ENCODE data around the gene COBL. TPM values are rescaled to one million over a fixed set of nuclear protein-coding genes. Genes with fewer than 3 reads are reported as not detected.

Gene COBL
- total RNA-seq, 2 donors from 2014 or later, result 27.5 to 28.3 TPM

DNA sequence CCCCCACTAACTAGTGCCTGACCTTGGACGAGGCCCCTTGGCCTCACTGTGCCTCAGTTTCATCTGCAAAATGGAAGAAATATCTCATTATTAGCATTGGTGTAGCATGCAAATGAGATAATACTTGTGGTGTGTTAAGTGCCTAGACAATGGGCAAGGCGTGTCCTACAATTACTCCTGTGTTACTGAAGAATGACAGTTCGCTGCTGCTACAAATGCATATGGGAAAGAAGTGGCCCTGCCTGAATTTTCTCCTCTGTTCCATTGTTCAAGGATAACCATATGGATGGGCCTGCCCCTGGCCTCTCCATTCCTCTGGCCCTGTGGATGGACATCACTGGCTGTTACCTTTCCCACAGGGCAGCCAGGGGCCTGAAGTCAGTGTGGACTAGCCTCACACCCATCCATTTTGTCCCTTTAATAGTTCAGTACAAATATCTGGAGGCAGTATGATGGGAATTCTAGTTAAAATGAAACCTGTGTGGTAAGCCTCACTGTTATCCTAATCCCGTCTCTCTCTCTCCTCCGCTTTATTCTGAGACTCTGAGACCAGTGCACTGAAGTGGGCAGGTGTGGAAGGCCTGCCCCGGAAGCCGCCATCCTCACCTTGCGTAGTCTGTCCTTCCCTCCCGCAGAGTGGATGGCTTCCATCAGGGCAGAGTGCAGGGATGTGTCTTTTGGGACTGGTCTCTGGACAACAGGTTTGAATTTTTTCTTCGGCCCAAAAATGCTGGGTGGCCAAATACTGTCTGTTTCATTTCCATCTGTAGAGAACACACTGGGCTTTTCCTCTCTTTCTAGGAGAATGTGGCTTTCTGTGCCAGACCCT is 289.3 kb downstream of the COBL start:
- TF ChIP-seq, protein P1, sequence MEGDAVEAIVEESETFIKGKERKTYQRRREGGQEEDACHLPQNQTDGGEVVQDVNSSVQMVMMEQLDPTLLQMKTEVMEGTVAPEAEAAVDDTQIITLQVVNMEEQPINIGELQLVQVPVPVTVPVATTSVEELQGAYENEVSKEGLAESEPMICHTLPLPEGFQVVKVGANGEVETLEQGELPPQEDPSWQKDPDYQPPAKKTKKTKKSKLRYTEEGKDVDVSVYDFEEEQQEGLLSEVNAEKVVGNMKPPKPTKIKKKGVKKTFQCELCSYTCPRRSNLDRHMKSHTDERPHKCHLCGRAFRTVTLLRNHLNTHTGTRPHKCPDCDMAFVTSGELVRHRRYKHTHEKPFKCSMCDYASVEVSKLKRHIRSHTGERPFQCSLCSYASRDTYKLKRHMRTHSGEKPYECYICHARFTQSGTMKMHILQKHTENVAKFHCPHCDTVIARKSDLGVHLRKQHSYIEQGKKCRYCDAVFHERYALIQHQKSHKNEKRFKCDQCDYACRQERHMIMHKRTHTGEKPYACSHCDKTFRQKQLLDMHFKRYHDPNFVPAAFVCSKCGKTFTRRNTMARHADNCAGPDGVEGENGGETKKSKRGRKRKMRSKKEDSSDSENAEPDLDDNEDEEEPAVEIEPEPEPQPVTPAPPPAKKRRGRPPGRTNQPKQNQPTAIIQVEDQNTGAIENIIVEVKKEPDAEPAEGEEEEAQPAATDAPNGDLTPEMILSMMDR (conservative IDR thresholded peaks at IDR 0.05), result no peak
- H3K9ac ChIP-seq (ENCODE audit: extremely low read depth, low read length, poor library complexity, severe bottlenecking), result no peak overlapping the region
- H3K27me3 Mint-ChIP-seq (ENCODE audit: insufficient read depth), result no peaks in the 10 kb centered on the region
- no peaks in the 10 kb centered on the region for H3K27me3 ChIP-seq (ENCODE audit: control insufficient read depth, insufficient read depth, low read length, poor library complexity, severe bottlenecking)
- WGBS, 2 experiments (ENCODE audit: insufficient coverage in 1 of 2, insufficient read length in 1 of 2), result 94 to 100% methylated on average over 5 to 10 of the region's 10 CpGs
- H3K4me3 Mint-ChIP-seq, result no peak overlapping the region
- peaks cover 24% of the 10 kb centered on the region for H3K36me3 Mint-ChIP-seq (ENCODE audit: low read depth)
- no peaks in the 10 kb centered on the region for H3K9me3 ChIP-seq (ENCODE audit: control insufficient read depth, low read length)
- no peaks in the 10 kb centered on the region for H3K9me3 Mint-ChIP-seq
- H3K4me1 Mint-ChIP-seq, result no peaks in the 10 kb centered on the region
- no peaks in the 10 kb centered on the region for H3K4me1 ChIP-seq (ENCODE audit: control insufficient read depth, insufficient read depth, low read length)
- no peak overlapping the region for H3K27ac ChIP-seq (ENCODE audit: low read depth, low read length)
- no peak overlapping the region for H3K4me3 ChIP-seq (ENCODE audit: low read length)
- H3K27ac Mint-ChIP-seq, result no peak overlapping the region
- peaks cover 10% of the 10 kb centered on the region for H3K36me3 ChIP-seq (ENCODE audit: control insufficient read depth, insufficient read depth, low read length)
- no peak for DNase-seq

DNA sequence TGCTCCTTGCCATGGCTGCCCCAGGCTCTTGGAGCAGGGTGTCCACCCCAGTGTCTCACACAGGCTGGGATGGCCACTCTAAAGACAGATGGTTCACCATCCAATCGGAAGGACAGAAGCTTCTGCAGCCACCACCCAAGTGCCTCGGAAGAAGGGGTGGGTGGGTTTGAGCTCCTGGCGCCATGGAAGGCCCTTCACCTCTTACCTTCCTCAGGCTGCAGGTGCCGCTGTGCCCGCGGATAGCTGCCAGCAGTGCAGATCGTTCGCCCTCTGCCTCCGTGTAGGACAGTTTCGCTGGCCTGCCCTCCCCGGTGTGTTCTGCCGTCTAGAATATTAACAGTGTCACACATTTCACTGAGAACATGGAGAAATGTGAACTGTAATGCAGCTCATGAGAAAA is 290.3 kb downstream of the COBL start:
- WGBS, 2 experiments (ENCODE audit: insufficient coverage in 1 of 2, insufficient read length in 1 of 2), result 76 to 94% methylated on average over 3 to 12 of the region's 12 CpGs
- DNase-seq, result no peak
- TF ChIP-seq, protein P1 (conservative IDR thresholded peaks at IDR 0.05), result no peak

DNA sequence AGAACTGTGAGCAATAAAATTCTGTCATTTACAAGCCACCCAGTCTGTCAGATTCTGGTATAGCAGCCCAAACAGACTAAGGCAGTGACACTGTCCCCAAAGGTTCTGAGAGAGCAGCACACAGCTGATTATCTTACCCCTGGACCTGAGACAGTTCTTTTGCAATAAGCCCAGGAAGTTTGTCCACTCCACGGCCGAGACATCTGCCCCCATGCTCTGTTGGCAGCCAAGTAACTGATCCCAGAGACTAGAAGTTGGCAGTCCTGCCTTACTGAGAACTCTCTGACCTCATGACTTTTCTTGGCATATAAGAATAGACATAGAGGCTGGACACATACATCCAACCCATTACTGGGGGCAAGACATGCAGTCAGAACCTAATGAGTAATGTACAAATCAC is 290.9 kb downstream of the COBL start:
- H3K9ac ChIP-seq (ENCODE audit: extremely low read depth, low read length, poor library complexity, severe bottlenecking), result no peak overlapping the region
- H3K9me3 ChIP-seq (ENCODE audit: control insufficient read depth, low read length), result no peaks in the 10 kb centered on the region
- H3K4me3 ChIP-seq (ENCODE audit: low read length), result no peak overlapping the region
- H3K36me3 Mint-ChIP-seq (ENCODE audit: low read depth), result peaks cover 24% of the 10 kb centered on the region
- no peak overlapping the region for H3K27ac ChIP-seq (ENCODE audit: low read depth, low read length)
- TF ChIP-seq, protein P1 (conservative IDR thresholded peaks at IDR 0.05), result no peak
- H3K36me3 ChIP-seq (ENCODE audit: control insufficient read depth, insufficient read depth, low read length), result peaks cover 10% of the 10 kb centered on the region
- no peaks in the 10 kb centered on the region for H3K27me3 ChIP-seq (ENCODE audit: control insufficient read depth, insufficient read depth, low read length, poor library complexity, severe bottlenecking)
- H3K9me3 Mint-ChIP-seq, result no peaks in the 10 kb centered on the region
- peak; percentile 25 for DNase-seq
- H3K4me3 Mint-ChIP-seq, result no peak overlapping the region
- H3K4me1 Mint-ChIP-seq, result no peaks in the 10 kb centered on the region
- H3K27me3 Mint-ChIP-seq (ENCODE audit: insufficient read depth), result no peaks in the 10 kb centered on the region
- no peaks in the 10 kb centered on the region for H3K4me1 ChIP-seq (ENCODE audit: control insufficient read depth, insufficient read depth, low read length)
- H3K27ac Mint-ChIP-seq, result no peak overlapping the region
- 93 to 100% methylated on average over 2 of the region's 2 CpGs for WGBS, 2 experiments (ENCODE audit: insufficient coverage in 1 of 2, insufficient read length in 1 of 2)

More for the DNA sequence above, 290.3 kb downstream of the COBL start:
- H3K36me3 ChIP-seq (ENCODE audit: control insufficient read depth, insufficient read depth, low read length), result peaks cover 10% of the 10 kb centered on the region
- no peak overlapping the region for H3K4me3 ChIP-seq (ENCODE audit: low read length)
- no peaks in the 10 kb centered on the region for H3K4me1 ChIP-seq (ENCODE audit: control insufficient read depth, insufficient read depth, low read length)
- no peaks in the 10 kb centered on the region for H3K27me3 ChIP-seq (ENCODE audit: control insufficient read depth, insufficient read depth, low read length, poor library complexity, severe bottlenecking)
- no peaks in the 10 kb centered on the region for H3K9me3 Mint-ChIP-seq
- H3K4me3 Mint-ChIP-seq, result no peak overlapping the region
- no peak overlapping the region for H3K9ac ChIP-seq (ENCODE audit: extremely low read depth, low read length, poor library complexity, severe bottlenecking)
- no peaks in the 10 kb centered on the region for H3K27me3 Mint-ChIP-seq (ENCODE audit: insufficient read depth)
- H3K4me1 Mint-ChIP-seq, result no peaks in the 10 kb centered on the region
- H3K27ac ChIP-seq (ENCODE audit: low read depth, low read length), result no peak overlapping the region
- no peak overlapping the region for H3K27ac Mint-ChIP-seq
- peaks cover 24% of the 10 kb centered on the region for H3K36me3 Mint-ChIP-seq (ENCODE audit: low read depth)
- no peaks in the 10 kb centered on the region for H3K9me3 ChIP-seq (ENCODE audit: control insufficient read depth, low read length)
